PC-3 (cell line): ENCODE results near the gene CYTIP. TPM values are rescaled to one million over a fixed set of nuclear protein-coding genes. Genes with fewer than 3 reads are reported as not detected.
"Not testable (repeated sequence)": the region's sequence is repeated elsewhere in the genome, so short reads cannot be mapped to it uniquely, and the experiment has no call there.

Experiments used
- ATAC-seq: fragments of 200-7000 bp; cut with Tn5 transposase; 2 replicates; pipeline ENCODE4 v1.9.1; 2020; ENCODE audit warnings: mild to moderate bottlenecking, moderate library complexity
- BruUV-seq: library from RNA; stranded (reverse); fragments of 400-500 nt; replicated peaks from 2 replicates; lab custom pipeline; 2021; lab: Mats Ljungman, UMichigan
- CTCF ChIA-PET: fragments of 300-600 bp; sonication (Branson Sonifier 250); formaldehyde crosslinking; loops from one replicate; lab custom pipeline; 2022; ENCODE audit warnings: antibody characterized with exemption; lab: Charles Lee
- POLR2A ChIA-PET: fragments of 300-600 bp; sonication (Branson Sonifier 250); formaldehyde crosslinking; loops from one replicate; lab custom pipeline; 2022; ENCODE audit warnings: antibody characterized with exemption; ENCODE audit not compliant: unreplicated experiment; lab: Charles Lee
- DNase-seq: peaks from one replicate; pipeline ENCODE4 v3.0.0-alpha.2; 2015
- H2AFZ ChIP-seq: fragments of 300-600 bp; sonication (generic); 2 replicates; pipeline ENCODE4 v1.6.0; 2016; ENCODE audit warnings: antibody characterized with exemption, low read length
- H3F3A ChIP-seq: fragments of 300-600 bp; sonication (generic); one replicate; pipeline ENCODE4 v1.6.0; 2017; ENCODE audit warnings: antibody characterized with exemption, low read length, control low read depth, mild to moderate bottlenecking; ENCODE audit not compliant: unreplicated experiment
- H3K27ac ChIP-seq: fragments of 300-600 bp; sonication (generic); 2 replicates; pipeline ENCODE4 v1.5.1; 2016; ENCODE audit warnings: mild to moderate bottlenecking, low read length
- H3K27me3 ChIP-seq: fragments of 300-600 bp; sonication (generic); 2 replicates; pipeline ENCODE4 v1.6.1; 2016; ENCODE audit warnings: low read length, mixed read lengths
- H3K36me3 ChIP-seq: fragments of 300-600 bp; sonication (generic); 2 replicates; pipeline ENCODE4 v1.6.1; 2016; ENCODE audit warnings: low read depth, mixed run types, low read length, mixed read lengths
- H3K4me1 ChIP-seq: fragments of 300-600 bp; sonication (generic); 2 replicates; pipeline ENCODE4 v1.5.1; 2016; ENCODE audit warnings: low read length; ENCODE audit not compliant: insufficient read depth
- H3K4me2 ChIP-seq: fragments of 300-600 bp; sonication (generic); 2 replicates; pipeline ENCODE4 v1.6.0; 2016; ENCODE audit warnings: low read length
- H3K4me3 ChIP-seq: fragments of 300-600 bp; sonication (generic); 2 replicates; pipeline ENCODE4 v1.5.1; 2016; ENCODE audit warnings: mild to moderate bottlenecking, low read length, mixed read lengths
- H3K79me2 ChIP-seq: fragments of 300-600 bp; sonication (generic); 2 replicates; pipeline ENCODE4 v1.6.1; 2017; ENCODE audit warnings: low read length, mixed read lengths
- H3K9ac ChIP-seq: fragments of 300-600 bp; sonication (generic); 2 replicates; pipeline ENCODE4 v1.6.0; 2016; ENCODE audit warnings: mild to moderate bottlenecking, low read length
- H3K9me2 ChIP-seq: fragments of 300-600 bp; sonication (generic); replicated peaks from 2 replicates; pipeline ENCODE4 v1.6.1; 2016; ENCODE audit warnings: mixed run types, low read length, mixed read lengths
- H3K9me3 ChIP-seq: fragments of 300-600 bp; sonication (generic); 2 replicates; pipeline ENCODE4 v1.6.1; 2016; ENCODE audit warnings: low read length, mixed read lengths
- H4K20me1 ChIP-seq: fragments of 300-600 bp; sonication (generic); 2 replicates; pipeline ENCODE4 v1.6.1; 2016; ENCODE audit warnings: low read length, mixed read lengths
- EZH2 ChIP-seq: fragments of 300-600 bp; sonication (generic); IDR thresholded peaks from one replicate; pipeline ENCODE4 v1.6.1; 2017; ENCODE audit warnings: antibody characterized with exemption, mild to moderate bottlenecking, low read length; ENCODE audit not compliant: unreplicated experiment
- EZH2phosphoT487 ChIP-seq: fragments of 300-600 bp; sonication (generic); IDR thresholded peaks from 2 replicates; pipeline ENCODE4 v1.6.1; 2018; ENCODE audit warnings: mild to moderate bottlenecking, antibody characterized with exemption, low read length, borderline replicate concordance
- intact Hi-C: fragments of 100-400 bp; cut with micrococcal nuclease; formaldehyde crosslinking; loops from 2 replicates; pipeline ENCODE4 v1.9.0; 2023
- total RNA-seq: library from RNA; depleted of rRNA; stranded (reverse); fragments of >200 nt; gene quantifications from 2 replicates; pipeline ENCODE4 v1.2.3, GENCODE V29; 2014
- TF ChIP-seq, protein P1 (sequence below): fragments of 300-600 bp; sonication (generic); conservative IDR thresholded peaks from 2 replicates; pipeline ENCODE4 v1.5.1; 2017; ENCODE audit warnings: antibody characterized with exemption, low read depth, mild to moderate bottlenecking, low read length

CYTIP gene
- total RNA-seq, 1 experiment from 2014 or later = 0.26 TPM

DNA sequence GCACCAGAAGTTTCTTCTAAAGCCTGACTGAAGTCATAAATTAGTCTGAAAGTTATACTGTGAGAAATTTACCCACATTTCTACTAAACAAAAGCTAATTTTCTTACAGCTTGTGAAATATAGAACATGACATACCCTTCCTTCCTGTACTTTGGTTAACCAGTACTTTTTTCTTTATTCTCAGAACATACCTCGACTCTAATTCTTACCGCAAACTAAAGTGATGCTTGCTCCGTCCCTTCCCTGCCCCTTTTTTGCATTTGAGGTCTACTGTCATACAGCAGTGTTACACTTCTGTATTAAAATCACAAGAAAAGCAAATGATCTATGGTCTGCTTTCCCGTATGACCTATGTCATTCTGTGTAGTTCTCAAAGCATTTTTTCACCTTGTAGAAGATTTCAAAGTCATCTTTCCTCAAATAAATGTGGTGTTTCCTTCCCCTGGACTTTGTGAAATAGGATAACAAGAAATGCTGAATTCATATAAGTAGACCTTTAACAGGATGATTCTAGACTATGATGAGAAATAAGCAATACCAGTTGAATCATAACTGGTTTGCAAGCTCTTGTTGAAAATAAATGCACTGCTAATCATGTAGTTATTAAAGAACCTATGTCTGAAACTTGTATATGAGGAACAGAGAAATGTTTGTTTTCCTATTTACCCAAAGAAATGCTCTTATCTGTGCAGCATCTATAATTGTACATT is 30.4 kb downstream of the CYTIP start:
- TF ChIP-seq EZH2 (no peak), EZH2phosphoT487 (no peak)
- TF ChIP-seq, protein P1, sequence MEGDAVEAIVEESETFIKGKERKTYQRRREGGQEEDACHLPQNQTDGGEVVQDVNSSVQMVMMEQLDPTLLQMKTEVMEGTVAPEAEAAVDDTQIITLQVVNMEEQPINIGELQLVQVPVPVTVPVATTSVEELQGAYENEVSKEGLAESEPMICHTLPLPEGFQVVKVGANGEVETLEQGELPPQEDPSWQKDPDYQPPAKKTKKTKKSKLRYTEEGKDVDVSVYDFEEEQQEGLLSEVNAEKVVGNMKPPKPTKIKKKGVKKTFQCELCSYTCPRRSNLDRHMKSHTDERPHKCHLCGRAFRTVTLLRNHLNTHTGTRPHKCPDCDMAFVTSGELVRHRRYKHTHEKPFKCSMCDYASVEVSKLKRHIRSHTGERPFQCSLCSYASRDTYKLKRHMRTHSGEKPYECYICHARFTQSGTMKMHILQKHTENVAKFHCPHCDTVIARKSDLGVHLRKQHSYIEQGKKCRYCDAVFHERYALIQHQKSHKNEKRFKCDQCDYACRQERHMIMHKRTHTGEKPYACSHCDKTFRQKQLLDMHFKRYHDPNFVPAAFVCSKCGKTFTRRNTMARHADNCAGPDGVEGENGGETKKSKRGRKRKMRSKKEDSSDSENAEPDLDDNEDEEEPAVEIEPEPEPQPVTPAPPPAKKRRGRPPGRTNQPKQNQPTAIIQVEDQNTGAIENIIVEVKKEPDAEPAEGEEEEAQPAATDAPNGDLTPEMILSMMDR = no peak
- Histone ChIP-seq H3F3A (no peaks in the 10 kb centered on the region), H3K9ac (no peak overlapping the region), H3K4me2 (no peak overlapping the region), H3K9me3 (no peaks in the 10 kb centered on the region), H2AFZ (no peak overlapping the region), H3K27me3 (0 out of 2 replicates have a peak, but pooled peaks cover 12% of the 10 kb centered on the region), H4K20me1 (no peaks in the 10 kb centered on the region), H3K79me2 (no peaks in the 10 kb centered on the region), H3K27ac (no peak overlapping the region), H3K4me1 (no peaks in the 10 kb centered on the region), H3K4me3 (no peak overlapping the region), H3K36me3 (no peaks in the 10 kb centered on the region), H3K9me2 (no peaks in the 10 kb centered on the region)
- no TSS peak for BruUV-seq
- POLR2A ChIA-PET = no interaction called here
- ATAC-seq (no peak), DNase-seq (no peak)
- intact Hi-C loops = no loop called here
- CTCF ChIA-PET = interaction anchor here (0.6 kb wide), 1 partner anchor 1066 kb away, joined by 3 read pairs; no protein-coding TSS in a partner anchor

DNA sequence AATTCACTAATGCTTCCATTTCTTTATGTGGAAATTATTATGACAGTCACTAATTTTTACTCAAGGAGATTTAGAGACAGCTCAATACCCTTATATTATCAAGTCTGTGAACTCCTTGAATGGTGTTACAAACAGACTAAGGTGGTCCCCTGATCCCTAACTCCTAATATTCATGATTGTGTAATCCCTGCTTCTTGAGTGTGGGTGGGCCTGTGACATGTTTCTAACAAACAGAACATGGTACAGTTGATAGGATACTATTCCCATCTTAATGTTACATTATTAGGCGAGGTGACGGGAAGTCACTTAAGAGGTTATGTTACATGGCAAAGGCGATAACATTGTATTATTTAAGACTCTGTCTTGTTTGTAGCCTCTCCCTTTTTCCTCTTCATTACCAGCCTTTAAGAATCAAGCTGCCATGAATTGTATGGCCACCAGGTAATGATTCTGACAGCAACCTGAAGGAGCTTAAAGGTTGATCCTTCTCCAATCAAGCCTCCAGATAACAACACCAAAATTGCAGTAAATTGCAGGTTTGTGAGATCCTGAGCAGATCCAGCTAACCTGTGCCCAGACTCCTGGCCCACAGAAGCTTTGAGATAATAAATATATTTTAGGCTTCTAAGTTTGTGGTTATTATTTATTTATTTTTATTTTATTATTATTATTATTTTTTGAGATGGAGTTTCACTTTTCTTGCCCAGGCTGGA is 32.1 kb downstream of the CYTIP start:
- Histone ChIP-seq H3K4me3 (no peak overlapping the region), H2AFZ (no peak overlapping the region), H3K27ac (no peak overlapping the region), H3K27me3 (0 out of 2 replicates have a peak, but pooled peaks cover 8% of the 10 kb centered on the region), H3F3A (no peaks in the 10 kb centered on the region), H3K79me2 (no peaks in the 10 kb centered on the region), H3K4me1 (no peaks in the 10 kb centered on the region), H3K9ac (no peak overlapping the region), H4K20me1 (no peaks in the 10 kb centered on the region), H3K4me2 (no peak overlapping the region), H3K9me2 (no peaks in the 10 kb centered on the region), H3K36me3 (no peaks in the 10 kb centered on the region), H3K9me3 (no peaks in the 10 kb centered on the region)
- DNase-seq (no peak), ATAC-seq (no peak)
- BruUV-seq = no TSS peak
- CTCF ChIA-PET = no interaction called here
- TF ChIP-seq EZH2phosphoT487 (no peak), EZH2 (no peak)
- TF ChIP-seq, protein P1 = no peak
- POLR2A ChIA-PET = interaction anchor here (0.7 kb wide), 1 partner anchor 10 kb away, joined by 4 read pairs; no protein-coding TSS in a partner anchor
- intact Hi-C loops = no loop called here

DNA sequence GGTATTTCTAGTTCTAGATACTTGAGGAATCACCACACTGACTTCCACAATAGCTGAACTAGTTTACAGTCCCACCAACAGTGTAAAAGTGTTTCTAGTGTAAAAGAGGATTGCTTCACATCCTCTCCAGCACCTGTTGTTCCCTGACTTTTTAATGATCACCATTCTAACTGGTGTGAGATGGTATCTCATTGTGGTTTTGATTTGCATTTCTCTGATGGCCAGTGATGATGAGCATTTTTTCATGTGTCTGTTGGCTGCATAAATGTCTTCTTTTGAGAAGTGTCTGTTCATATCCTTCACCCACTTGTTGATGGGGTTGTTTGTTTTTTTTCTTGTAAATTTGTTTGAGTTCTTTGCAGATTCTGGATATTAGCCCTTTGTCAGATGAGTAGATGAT is 38.5 kb downstream of the CYTIP start:
- DNase-seq, H3K9ac ChIP-seq, H2AFZ ChIP-seq, H3K9me2 ChIP-seq, H3K79me2 ChIP-seq, H3K27me3 ChIP-seq, CTCF ChIA-PET, H3K4me2 ChIP-seq, H3K9me3 ChIP-seq, H3K27ac ChIP-seq, H3F3A ChIP-seq, H3K4me1 ChIP-seq, POLR2A ChIA-PET, BruUV-seq, H4K20me1 ChIP-seq, H3K4me3 ChIP-seq, H3K36me3 ChIP-seq, intact Hi-C loops, ATAC-seq: not testable (repeated sequence)
